HTR-8/SVneo (cell line): ENCODE results near the gene THAP3.
"Not testable (repeated sequence)": the region's sequence is repeated elsewhere in the genome, so short reads cannot be mapped to it uniquely, and the experiment has no call there.

ENCODE experiments used
- DNase-seq: peaks from one replicate; pipeline ENCODE4 v3.0.0; 2011; ENCODE audit warnings: low spot score, mixed read lengths; ENCODE audit not compliant: insufficient read length
- FAIRE-seq: peaks from 2 replicates; lab custom pipeline; 2011; peaks lifted over from hg19 to GRCh38; lab: Jason Lieb, UNC

Gene THAP3

GRCh38 chr1:6632588-6633514 lies 8.2 kb downstream of the THAP3 start:
- no peak for FAIRE-seq
- DNase-seq: no peak

GRCh38 chr1:6634371-6635052 lies 9.8 kb downstream of the THAP3 start:
- DNase-seq: peak; percentile 36
- no peak for FAIRE-seq

GRCh38 chr1:6635161-6635909 lies 10.7 kb downstream of the THAP3 start:
- DNase-seq (no peak), FAIRE-seq (no peak)

GRCh38 chr1:6635910-6636760 lies 11.5 kb downstream of the THAP3 start:
- no peak for DNase-seq
- FAIRE-seq: no peak

GRCh38 chr1:6636778-6637177 lies 12.1 kb downstream of the THAP3 start:
- not testable (repeated sequence) for FAIRE-seq, DNase-seq

- DNase-seq (no peak), FAIRE-seq (no peak)
Measured at GRCh38 chr1:6637770-6638169, 13.1 kb downstream of the THAP3 start.

- FAIRE-seq (no peak), DNase-seq (no peak)
Measured at GRCh38 chr1:6638226-6638625, 13.6 kb downstream of the THAP3 start.

GRCh38 chr1:6640867-6641266 lies 16.2 kb downstream of the THAP3 start:
- not testable (repeated sequence) for FAIRE-seq, DNase-seq

- no peak for DNase-seq
- no peak for FAIRE-seq
Measured at GRCh38 chr1:6645018-6645417, 20.4 kb downstream of the THAP3 start.

- peak; percentile 33 for DNase-seq
- no peak for FAIRE-seq
Measured at GRCh38 chr1:6646499-6647148, 22.0 kb downstream of the THAP3 start.

- no peak for FAIRE-seq
- DNase-seq: no peak
Measured at GRCh38 chr1:6648556-6648955, 23.9 kb downstream of the THAP3 start.

- no peak for DNase-seq
- FAIRE-seq: no peak
Measured at GRCh38 chr1:6651909-6652308, 27.2 kb downstream of the THAP3 start.

- no peak for FAIRE-seq
- no peak for DNase-seq
Measured at GRCh38 chr1:6652986-6653385, 28.3 kb downstream of the THAP3 start.

- FAIRE-seq (no peak), DNase-seq (no peak)
Measured at GRCh38 chr1:6653436-6654290, 29.0 kb downstream of the THAP3 start.

GRCh38 chr1:6657138-6657537 lies 32.5 kb downstream of the THAP3 start:
- no peak for DNase-seq
- FAIRE-seq: no peak

- no peak for FAIRE-seq
- DNase-seq: no peak
Measured at GRCh38 chr1:6658359-6659060, 33.8 kb downstream of the THAP3 start.

- DNase-seq (no peak), FAIRE-seq (no peak)
Measured at GRCh38 chr1:6660415-6661049, 35.9 kb downstream of the THAP3 start.
